GM18951 (cell line): ENCODE data around the gene SNRPB.

ENCODE experiments used
- POLR2A ChIP-seq: IDR thresholded peaks from 4 replicates; pipeline ENCODE4 v1.6.1; 2011; ENCODE audit warnings: mild to moderate bottlenecking; ENCODE audit not compliant: insufficient read length, insufficient read depth; ENCODE audit errors: extremely low read depth
- in situ Hi-C: fragments of 300-500 bp; cut with MboI; formaldehyde crosslinking; loops from one replicate; pipeline ENCODE4 v1.12.0; 2022; ENCODE audit warnings: low sequenced_read_pairs, mixed read lengths, inconsistent platforms; ENCODE audit not compliant: unreplicated experiment

The SNRPB gene

GRCh38 chr20:2462484-2462883 is 8.1 kb downstream of the SNRPB start:
- in situ Hi-C loops = no loop called here
- TF ChIP-seq POLR2A = no peak

GRCh38 chr20:2460752-2461424 is 9.7 kb downstream of the SNRPB start:
- in situ Hi-C loops = no loop called here
- no peak for TF ChIP-seq POLR2A

GRCh38 chr20:2459981-2460751 is 10.4 kb downstream of the SNRPB start:
- no peak for TF ChIP-seq POLR2A
- in situ Hi-C loops = no loop called here

- in situ Hi-C loops = no loop called here
- TF ChIP-seq POLR2A = no peak
Measured at GRCh38 chr20:2458919-2459499, 11.6 kb downstream of the SNRPB start.

GRCh38 chr20:2455771-2456497 is 14.7 kb downstream of the SNRPB start:
- in situ Hi-C loops = no loop called here
- no peak for TF ChIP-seq POLR2A

GRCh38 chr20:2453792-2454191 is 16.8 kb downstream of the SNRPB start:
- in situ Hi-C loops = no loop called here

GRCh38 chr20:2451939-2452732 is 18.5 kb downstream of the SNRPB start:
- in situ Hi-C loops = no loop called here
- no peak for TF ChIP-seq POLR2A

More at GRCh38 chr20:2453792-2454191, 16.8 kb downstream of the SNRPB start:
- TF ChIP-seq POLR2A = no peak

- TF ChIP-seq POLR2A = no peak
- in situ Hi-C loops = no loop called here
Measured at GRCh38 chr20:2451422-2451821, 19.2 kb downstream of the SNRPB start.

GRCh38 chr20:2449386-2449785 is 21.2 kb downstream of the SNRPB start:
- in situ Hi-C loops = no loop called here
- no peak for TF ChIP-seq POLR2A

GRCh38 chr20:2446845-2447244 is 23.7 kb downstream of the SNRPB start:
- in situ Hi-C loops = no loop called here

GRCh38 chr20:2431185-2431584 is 39.4 kb downstream of the SNRPB start:
- no peak for TF ChIP-seq POLR2A
- in situ Hi-C loops = no loop called here

More at GRCh38 chr20:2446845-2447244, 23.7 kb downstream of the SNRPB start:
- no peak for TF ChIP-seq POLR2A

- in situ Hi-C loops = no loop called here
- TF ChIP-seq POLR2A = no peak
Measured at GRCh38 chr20:2430538-2430937, 40.1 kb downstream of the SNRPB start.
